H9 (cell line): Measurements from ENCODE around the gene JAK2. TPM values are rescaled to one million over a fixed set of nuclear protein-coding genes. Genes with fewer than 3 reads are reported as not detected.

ENCODE experiments used
- DNase-seq: peaks from one replicate; pipeline ENCODE4 v3.0.0-alpha.2; 2017
- H2AFZ ChIP-seq: one replicate; pipeline ENCODE4 v1.6.1; 2013; ENCODE audit warnings: mild to moderate bottlenecking, low read length, control low read depth, moderate library complexity
- H2AK5ac ChIP-seq: 2 replicates; pipeline ENCODE4 v1.6.1; 2013; ENCODE audit warnings: low read length, control low read depth, mixed read lengths; ENCODE audit not compliant: insufficient read length
- H2BK120ac ChIP-seq: one replicate; pipeline ENCODE4 v1.6.1; 2013; ENCODE audit warnings: low read depth, mild to moderate bottlenecking, low read length, control low read depth, inconsistent platforms; ENCODE audit not compliant: poor library complexity, severe bottlenecking
- H2BK12ac ChIP-seq: 2 replicates; pipeline ENCODE4 v1.6.1; 2013; ENCODE audit warnings: low read length, control low read depth, mixed read lengths, low read depth; ENCODE audit not compliant: insufficient read length
- H2BK15ac ChIP-seq: 2 replicates; pipeline ENCODE4 v1.6.1; 2013; ENCODE audit warnings: low read depth, low read length, control low read depth
- H2BK20ac ChIP-seq: one replicate; pipeline ENCODE4 v1.6.1; 2013; ENCODE audit warnings: low read depth, mild to moderate bottlenecking, low read length, control low read depth, inconsistent platforms; ENCODE audit not compliant: poor library complexity, severe bottlenecking
- H2BK5ac ChIP-seq: 2 replicates; pipeline ENCODE4 v1.6.1; 2013; ENCODE audit warnings: low read length, control low read depth, mixed read lengths; ENCODE audit not compliant: insufficient read length
- H3K14ac ChIP-seq: 2 replicates; pipeline ENCODE4 v1.6.1; 2013; ENCODE audit warnings: low read length, control low read depth; ENCODE audit not compliant: insufficient read depth
- H3K18ac ChIP-seq: 2 replicates; pipeline ENCODE4 v1.6.1; 2013; ENCODE audit warnings: low read depth, mild to moderate bottlenecking, mixed read lengths, low read length, control low read depth; ENCODE audit not compliant: insufficient read length
- H3K23ac ChIP-seq: 2 replicates; pipeline ENCODE4 v1.6.1; 2013; ENCODE audit warnings: low read length, control low read depth, mixed read lengths, low read depth; ENCODE audit not compliant: insufficient read length
- H3K23me2 ChIP-seq: 2 replicates; pipeline ENCODE4 v1.6.1; 2013; ENCODE audit warnings: low read depth, mild to moderate bottlenecking, mixed read lengths, low read length, control low read depth; ENCODE audit not compliant: insufficient read length, poor library complexity, severe bottlenecking
- H3K27ac ChIP-seq: 2 replicates; pipeline ENCODE4 v1.5.1; 2013; ENCODE audit warnings: low read length, control low read depth, mixed read lengths, low read depth; ENCODE audit not compliant: insufficient read length
- H3K27me3 ChIP-seq: 2 replicates; pipeline ENCODE4 v1.6.1; 2013; ENCODE audit warnings: low read length, control low read depth, inconsistent platforms; ENCODE audit not compliant: insufficient read depth
- H3K4ac ChIP-seq: 2 replicates; pipeline ENCODE4 v1.6.1; 2013; ENCODE audit warnings: low read depth, mild to moderate bottlenecking, control low read depth, inconsistent platforms, low read length, moderate library complexity
- H3K4me1 ChIP-seq: 2 replicates; pipeline ENCODE4 v1.6.1; 2013; ENCODE audit warnings: low read length, control low read depth, inconsistent platforms; ENCODE audit not compliant: insufficient read depth
- H3K4me2 ChIP-seq: 2 replicates; pipeline ENCODE4 v1.6.1; 2013; ENCODE audit warnings: low read length, control low read depth, mixed read lengths; ENCODE audit not compliant: insufficient read length, insufficient read depth
- H3K56ac ChIP-seq: 2 replicates; pipeline ENCODE4 v1.6.1; 2013; ENCODE audit warnings: low read depth, mild to moderate bottlenecking, mixed read lengths, low read length, control low read depth; ENCODE audit not compliant: insufficient read length
- H3K79me1 ChIP-seq: 2 replicates; pipeline ENCODE4 v1.6.1; 2013; ENCODE audit warnings: low read depth, mild to moderate bottlenecking, moderate library complexity, low read length, control low read depth, inconsistent platforms; ENCODE audit not compliant: insufficient read depth, poor library complexity, severe bottlenecking
- H3K79me2 ChIP-seq: 2 replicates; pipeline ENCODE4 v1.6.1; 2013; ENCODE audit warnings: low read length, control low read depth, inconsistent platforms; ENCODE audit not compliant: insufficient read depth
- H3K9ac ChIP-seq: 2 replicates; pipeline ENCODE4 v1.6.1; 2013; ENCODE audit warnings: low read length, control low read depth, mixed read lengths; ENCODE audit not compliant: insufficient read length; ENCODE audit errors: extremely low read depth
- H3K9me3 ChIP-seq: one replicate; pipeline ENCODE4 v1.6.1; 2013; ENCODE audit warnings: low read depth, low read length, inconsistent platforms; ENCODE audit not compliant: control insufficient read depth
- H3T11ph ChIP-seq: one replicate; pipeline ENCODE4 v1.6.1; 2013; ENCODE audit warnings: mild to moderate bottlenecking, low read length, control low read depth, inconsistent platforms
- H4K20me1 ChIP-seq: one replicate; pipeline ENCODE4 v1.6.1; 2013; ENCODE audit not compliant: control insufficient read depth, insufficient read length, insufficient read depth
- H4K5ac ChIP-seq: 2 replicates; pipeline ENCODE4 v1.6.1; 2013; ENCODE audit warnings: low read depth, mild to moderate bottlenecking, mixed read lengths, low read length, control low read depth; ENCODE audit not compliant: insufficient read length
- H4K8ac ChIP-seq: replicated peaks from 2 replicates; pipeline ENCODE4 v1.6.1; 2013; ENCODE audit warnings: low read length, control low read depth, mixed read lengths, low read depth; ENCODE audit not compliant: insufficient read length
- H4K91ac ChIP-seq: 2 replicates; pipeline ENCODE4 v1.6.1; 2013; ENCODE audit warnings: low read depth, mild to moderate bottlenecking, moderate library complexity, mixed read lengths, low read length, control low read depth; ENCODE audit not compliant: insufficient read length
- H3K27ac Mint-ChIP-seq, 3 experiments: 2 replicates in 2 of 3; 3 replicates in 1 of 3; pipeline ENCODE4 v1.8.0; 2020 to 2021; ENCODE audit warnings: mixed read lengths in 3 of 3, mild to moderate bottlenecking in 1 of 3, moderate library complexity in 1 of 3
- H3K27me3 Mint-ChIP-seq: 2 replicates; pipeline ENCODE4 v1.8.0; 2021; ENCODE audit warnings: low read depth, mild to moderate bottlenecking, moderate library complexity, mixed read lengths
- H3K36me3 Mint-ChIP-seq, 3 experiments: 2 replicates in 2 of 3; 3 replicates in 1 of 3; pipeline ENCODE4 v1.8.0; 2020 to 2021; ENCODE audit warnings: low read depth in 3 of 3, mixed read lengths in 3 of 3; ENCODE audit not compliant: insufficient read depth in 1 of 3
- H3K4me1 Mint-ChIP-seq, 2 experiments: 2 replicates each; pipeline ENCODE4 v1.8.0; 2020; ENCODE audit warnings: mixed read lengths in 2 of 2
- H3K4me3 Mint-ChIP-seq, 2 experiments: 2 replicates in 1 of 2; 3 replicates in 1 of 2; pipeline ENCODE4 v1.8.0; 2020 to 2021; ENCODE audit warnings: mild to moderate bottlenecking in 2 of 2, mixed read lengths in 2 of 2, moderate library complexity in 1 of 2
- H3K9me3 Mint-ChIP-seq, 2 experiments: 2 replicates in 1 of 2; 3 replicates in 1 of 2; pipeline ENCODE4 v1.8.0; 2020; ENCODE audit warnings: mild to moderate bottlenecking in 2 of 2, mixed read lengths in 2 of 2, moderate library complexity in 1 of 2
- CTCF ChIP-seq: fragments of 200-600 bp; sonication (generic); conservative IDR thresholded peaks from 3 replicates; pipeline ENCODE4 v1.8.0; 2021; ENCODE audit warnings: antibody characterized with exemption, mild to moderate bottlenecking
- WGBS: extraction: QIAGEN DNeasy Blood & Tissue Kit; methylation state at CpG from one replicate; pipeline ENCODE4 v1.1.7; 2013; ENCODE audit warnings: missing lambda C conversion rate, low lambda C conversion rate, mixed read lengths; ENCODE audit not compliant: insufficient read length; ENCODE audit errors: extremely low coverage; 5-methylcytosine and 5-hydroxymethylcytosine counted together
- total RNA-seq: library from RNA; stranded (reverse); gene quantifications from 2 replicates; pipeline ENCODE4 v1.2.1, GENCODE V29; 2021

Gene JAK2
- total RNA-seq, 1 experiment from 2014 or later: 3.4 TPM

- H3K27me3 Mint-ChIP-seq: no peaks in the 10 kb centered on the region
- Histone ChIP-seq H3K9ac (no peak overlapping the region), H3K27me3 (no peaks in the 10 kb centered on the region), H3K4me2 (no peak overlapping the region), H2BK5ac (no peak overlapping the region), H3K4ac (no peak overlapping the region), H3K56ac (no peak overlapping the region), H4K8ac (no peak overlapping the region), H2AK5ac (no peak overlapping the region), H4K20me1 (no peaks in the 10 kb centered on the region), H3K23me2 (no peaks in the 10 kb centered on the region), H2BK120ac (no peak overlapping the region), H3K4me1 (no peaks in the 10 kb centered on the region), H3K79me1 (no peaks in the 10 kb centered on the region), H2BK20ac (no peak overlapping the region), H3T11ph (no peak overlapping the region), H3K23ac (no peak overlapping the region), H4K91ac (no peak overlapping the region), H2AFZ (no peak overlapping the region), H3K9me3 (no peaks in the 10 kb centered on the region), H3K79me2 (no peaks in the 10 kb centered on the region), H2BK15ac (no peak overlapping the region), H2BK12ac (no peak overlapping the region), H3K14ac (no peak overlapping the region; the same call in 1 of the 2 replicates), H3K18ac (no peak overlapping the region), H3K27ac (no peak overlapping the region), H4K5ac (no peak overlapping the region)
- H3K9me3 Mint-ChIP-seq: peaks cover 2 to 6% of the 10 kb centered on the region in 2 experiments; a peak in 2 of 5 replicates
- H3K4me1 Mint-ChIP-seq: no peaks in the 10 kb centered on the region
- WGBS: no CpG with 5 or more reads among the region's 50 CpGs
- peak; percentile 26 for DNase-seq
- peaks cover 2 to 13% (median 4%) of the 10 kb centered on the region in 3 experiments; a peak in 5 of 7 replicates for H3K36me3 Mint-ChIP-seq
- no peak overlapping the region for H3K4me3 Mint-ChIP-seq
- no peak overlapping the region for H3K27ac Mint-ChIP-seq
- TF ChIP-seq CTCF: no peak
These were observed 126.0 kb downstream of the JAK2 start for GRCh38 chr9:5110867-5111681.
